H9 (cell line): ENCODE results near the gene RPS29. TPM values are rescaled to one million over a fixed set of nuclear protein-coding genes. Genes with fewer than 3 reads are reported as not detected.

Source experiments
- DNase-seq: peaks from one replicate; pipeline ENCODE4 v3.0.0-alpha.2; 2017
- H2AFZ ChIP-seq: one replicate; pipeline ENCODE4 v1.6.1; 2013; ENCODE audit warnings: mild to moderate bottlenecking, low read length, control low read depth, moderate library complexity
- H2AK5ac ChIP-seq: 2 replicates; pipeline ENCODE4 v1.6.1; 2013; ENCODE audit warnings: low read length, control low read depth, mixed read lengths; ENCODE audit not compliant: insufficient read length
- H2BK120ac ChIP-seq: one replicate; pipeline ENCODE4 v1.6.1; 2013; ENCODE audit warnings: low read depth, mild to moderate bottlenecking, low read length, control low read depth, inconsistent platforms; ENCODE audit not compliant: poor library complexity, severe bottlenecking
- H2BK12ac ChIP-seq: 2 replicates; pipeline ENCODE4 v1.6.1; 2013; ENCODE audit warnings: low read length, control low read depth, mixed read lengths, low read depth; ENCODE audit not compliant: insufficient read length
- H2BK15ac ChIP-seq: 2 replicates; pipeline ENCODE4 v1.6.1; 2013; ENCODE audit warnings: low read depth, low read length, control low read depth
- H2BK20ac ChIP-seq: one replicate; pipeline ENCODE4 v1.6.1; 2013; ENCODE audit warnings: low read depth, mild to moderate bottlenecking, low read length, control low read depth, inconsistent platforms; ENCODE audit not compliant: poor library complexity, severe bottlenecking
- H2BK5ac ChIP-seq: 2 replicates; pipeline ENCODE4 v1.6.1; 2013; ENCODE audit warnings: low read length, control low read depth, mixed read lengths; ENCODE audit not compliant: insufficient read length
- H3K14ac ChIP-seq: 2 replicates; pipeline ENCODE4 v1.6.1; 2013; ENCODE audit warnings: low read length, control low read depth; ENCODE audit not compliant: insufficient read depth
- H3K18ac ChIP-seq: 2 replicates; pipeline ENCODE4 v1.6.1; 2013; ENCODE audit warnings: low read depth, mild to moderate bottlenecking, mixed read lengths, low read length, control low read depth; ENCODE audit not compliant: insufficient read length
- H3K23ac ChIP-seq: 2 replicates; pipeline ENCODE4 v1.6.1; 2013; ENCODE audit warnings: low read length, control low read depth, mixed read lengths, low read depth; ENCODE audit not compliant: insufficient read length
- H3K23me2 ChIP-seq: 2 replicates; pipeline ENCODE4 v1.6.1; 2013; ENCODE audit warnings: low read depth, mild to moderate bottlenecking, mixed read lengths, low read length, control low read depth; ENCODE audit not compliant: insufficient read length, poor library complexity, severe bottlenecking
- H3K27ac ChIP-seq: 2 replicates; pipeline ENCODE4 v1.5.1; 2013; ENCODE audit warnings: low read length, control low read depth, mixed read lengths, low read depth; ENCODE audit not compliant: insufficient read length
- H3K27me3 ChIP-seq: 2 replicates; pipeline ENCODE4 v1.6.1; 2013; ENCODE audit warnings: low read length, control low read depth, inconsistent platforms; ENCODE audit not compliant: insufficient read depth
- H3K4ac ChIP-seq: 2 replicates; pipeline ENCODE4 v1.6.1; 2013; ENCODE audit warnings: low read depth, mild to moderate bottlenecking, control low read depth, inconsistent platforms, low read length, moderate library complexity
- H3K4me1 ChIP-seq: 2 replicates; pipeline ENCODE4 v1.6.1; 2013; ENCODE audit warnings: low read length, control low read depth, inconsistent platforms; ENCODE audit not compliant: insufficient read depth
- H3K4me2 ChIP-seq: 2 replicates; pipeline ENCODE4 v1.6.1; 2013; ENCODE audit warnings: low read length, control low read depth, mixed read lengths; ENCODE audit not compliant: insufficient read length, insufficient read depth
- H3K56ac ChIP-seq: 2 replicates; pipeline ENCODE4 v1.6.1; 2013; ENCODE audit warnings: low read depth, mild to moderate bottlenecking, mixed read lengths, low read length, control low read depth; ENCODE audit not compliant: insufficient read length
- H3K79me1 ChIP-seq: 2 replicates; pipeline ENCODE4 v1.6.1; 2013; ENCODE audit warnings: low read depth, mild to moderate bottlenecking, moderate library complexity, low read length, control low read depth, inconsistent platforms; ENCODE audit not compliant: insufficient read depth, poor library complexity, severe bottlenecking
- H3K79me2 ChIP-seq: 2 replicates; pipeline ENCODE4 v1.6.1; 2013; ENCODE audit warnings: low read length, control low read depth, inconsistent platforms; ENCODE audit not compliant: insufficient read depth
- H3K9ac ChIP-seq: 2 replicates; pipeline ENCODE4 v1.6.1; 2013; ENCODE audit warnings: low read length, control low read depth, mixed read lengths; ENCODE audit not compliant: insufficient read length; ENCODE audit errors: extremely low read depth
- H3K9me3 ChIP-seq: one replicate; pipeline ENCODE4 v1.6.1; 2013; ENCODE audit warnings: low read depth, low read length, inconsistent platforms; ENCODE audit not compliant: control insufficient read depth
- H3T11ph ChIP-seq: one replicate; pipeline ENCODE4 v1.6.1; 2013; ENCODE audit warnings: mild to moderate bottlenecking, low read length, control low read depth, inconsistent platforms
- H4K20me1 ChIP-seq: one replicate; pipeline ENCODE4 v1.6.1; 2013; ENCODE audit not compliant: control insufficient read depth, insufficient read length, insufficient read depth
- H4K5ac ChIP-seq: 2 replicates; pipeline ENCODE4 v1.6.1; 2013; ENCODE audit warnings: low read depth, mild to moderate bottlenecking, mixed read lengths, low read length, control low read depth; ENCODE audit not compliant: insufficient read length
- H4K8ac ChIP-seq: replicated peaks from 2 replicates; pipeline ENCODE4 v1.6.1; 2013; ENCODE audit warnings: low read length, control low read depth, mixed read lengths, low read depth; ENCODE audit not compliant: insufficient read length
- H4K91ac ChIP-seq: 2 replicates; pipeline ENCODE4 v1.6.1; 2013; ENCODE audit warnings: low read depth, mild to moderate bottlenecking, moderate library complexity, mixed read lengths, low read length, control low read depth; ENCODE audit not compliant: insufficient read length
- H3K27ac Mint-ChIP-seq, 3 experiments: 2 replicates in 2 of 3; 3 replicates in 1 of 3; pipeline ENCODE4 v1.8.0; 2020 to 2021; ENCODE audit warnings: mixed read lengths in 3 of 3, mild to moderate bottlenecking in 1 of 3, moderate library complexity in 1 of 3
- H3K27me3 Mint-ChIP-seq: 2 replicates; pipeline ENCODE4 v1.8.0; 2021; ENCODE audit warnings: low read depth, mild to moderate bottlenecking, moderate library complexity, mixed read lengths
- H3K36me3 Mint-ChIP-seq, 3 experiments: 2 replicates in 2 of 3; 3 replicates in 1 of 3; pipeline ENCODE4 v1.8.0; 2020 to 2021; ENCODE audit warnings: low read depth in 3 of 3, mixed read lengths in 3 of 3; ENCODE audit not compliant: insufficient read depth in 1 of 3
- H3K4me1 Mint-ChIP-seq, 2 experiments: 2 replicates each; pipeline ENCODE4 v1.8.0; 2020; ENCODE audit warnings: mixed read lengths in 2 of 2
- H3K4me3 Mint-ChIP-seq, 2 experiments: 2 replicates in 1 of 2; 3 replicates in 1 of 2; pipeline ENCODE4 v1.8.0; 2020 to 2021; ENCODE audit warnings: mild to moderate bottlenecking in 2 of 2, mixed read lengths in 2 of 2, moderate library complexity in 1 of 2
- H3K9me3 Mint-ChIP-seq, 2 experiments: 2 replicates in 1 of 2; 3 replicates in 1 of 2; pipeline ENCODE4 v1.8.0; 2020; ENCODE audit warnings: mild to moderate bottlenecking in 2 of 2, mixed read lengths in 2 of 2, moderate library complexity in 1 of 2
- WGBS: extraction: QIAGEN DNeasy Blood & Tissue Kit; methylation state at CpG from one replicate; pipeline ENCODE4 v1.1.7; 2013; ENCODE audit warnings: missing lambda C conversion rate, low lambda C conversion rate, mixed read lengths; ENCODE audit not compliant: insufficient read length; ENCODE audit errors: extremely low coverage; 5-methylcytosine and 5-hydroxymethylcytosine counted together
- total RNA-seq: library from RNA; stranded (reverse); gene quantifications from 2 replicates; pipeline ENCODE4 v1.2.1, GENCODE V29; 2021
- TF ChIP-seq, protein P1 (sequence below): fragments of 200-600 bp; sonication (generic); conservative IDR thresholded peaks from 3 replicates; pipeline ENCODE4 v1.8.0; 2021; ENCODE audit warnings: antibody characterized with exemption, mild to moderate bottlenecking

Gene RPS29
- total RNA-seq, 1 experiment from 2014 or later, result 1,963 TPM

- H3K4me2 ChIP-seq, result peak within 1 kb of the TSS; percentile 80
- peak; percentile 81 for DNase-seq
- H2BK12ac ChIP-seq, result peak within 1 kb of the TSS; percentile 55
- TF ChIP-seq, protein P1, sequence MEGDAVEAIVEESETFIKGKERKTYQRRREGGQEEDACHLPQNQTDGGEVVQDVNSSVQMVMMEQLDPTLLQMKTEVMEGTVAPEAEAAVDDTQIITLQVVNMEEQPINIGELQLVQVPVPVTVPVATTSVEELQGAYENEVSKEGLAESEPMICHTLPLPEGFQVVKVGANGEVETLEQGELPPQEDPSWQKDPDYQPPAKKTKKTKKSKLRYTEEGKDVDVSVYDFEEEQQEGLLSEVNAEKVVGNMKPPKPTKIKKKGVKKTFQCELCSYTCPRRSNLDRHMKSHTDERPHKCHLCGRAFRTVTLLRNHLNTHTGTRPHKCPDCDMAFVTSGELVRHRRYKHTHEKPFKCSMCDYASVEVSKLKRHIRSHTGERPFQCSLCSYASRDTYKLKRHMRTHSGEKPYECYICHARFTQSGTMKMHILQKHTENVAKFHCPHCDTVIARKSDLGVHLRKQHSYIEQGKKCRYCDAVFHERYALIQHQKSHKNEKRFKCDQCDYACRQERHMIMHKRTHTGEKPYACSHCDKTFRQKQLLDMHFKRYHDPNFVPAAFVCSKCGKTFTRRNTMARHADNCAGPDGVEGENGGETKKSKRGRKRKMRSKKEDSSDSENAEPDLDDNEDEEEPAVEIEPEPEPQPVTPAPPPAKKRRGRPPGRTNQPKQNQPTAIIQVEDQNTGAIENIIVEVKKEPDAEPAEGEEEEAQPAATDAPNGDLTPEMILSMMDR, result no peak
- H3K27ac Mint-ChIP-seq, result peak within 1 kb of the TSS; percentile 95 to 99 (median 96)
- H2BK20ac ChIP-seq, result no peak within 1 kb of the TSS
- peak within 1 kb of the TSS; percentile 96 for H3K9ac ChIP-seq
- H3K23ac ChIP-seq, result no peak within 1 kb of the TSS
- no CpG with 5 or more reads among the region's 77 CpGs for WGBS
- H3K9me3 Mint-ChIP-seq, result no peaks in the 10 kb centered on the region; a peak in 1 of 5 replicates
- H4K20me1 ChIP-seq, result no peaks in the 10 kb centered on the region
- no peak within 1 kb of the TSS for H3K56ac ChIP-seq
- no peaks in the 10 kb centered on the region for H3K79me1 ChIP-seq
- peaks cover 4% of the 10 kb centered on the region; the same call in 1 of the 2 replicates for H3K27me3 Mint-ChIP-seq
- no peaks in the 10 kb centered on the region for H3K9me3 ChIP-seq
- H4K91ac ChIP-seq, result no peak within 1 kb of the TSS
- H3K14ac ChIP-seq, result peak within 1 kb of the TSS; percentile 96
- H3K27me3 ChIP-seq, result no peaks in the 10 kb centered on the region; the same call in 1 of the 2 replicates
- peak within 1 kb of the TSS; percentile 58 for H4K5ac ChIP-seq
- H3K79me2 ChIP-seq, result no peaks in the 10 kb centered on the region; the same call in 1 of the 2 replicates
- H3K23me2 ChIP-seq, result peaks cover 12% of the 10 kb centered on the region
- peak within 1 kb of the TSS; percentile 32 for H2BK5ac ChIP-seq
- H2BK15ac ChIP-seq, result no peak within 1 kb of the TSS
- peak within 1 kb of the TSS; percentile 87 to 97 for H3K4me3 Mint-ChIP-seq
- H3K18ac ChIP-seq, result peak within 1 kb of the TSS; percentile 99
- H3K4me1 Mint-ChIP-seq, result peaks cover 9 to 18% of the 10 kb centered on the region in 2 experiments
- no peak within 1 kb of the TSS for H3T11ph ChIP-seq
- H3K4ac ChIP-seq, result no peak within 1 kb of the TSS; the same call in 1 of the 2 replicates
- H3K36me3 Mint-ChIP-seq, result peaks cover 0 to 16% (median 4%) of the 10 kb centered on the region in 3 experiments; a peak in 5 of 7 replicates
- no peak within 1 kb of the TSS for H2BK120ac ChIP-seq
- peak within 1 kb of the TSS; percentile 94 for H4K8ac ChIP-seq
- H2AK5ac ChIP-seq, result no peak within 1 kb of the TSS
- peak within 1 kb of the TSS; percentile 41 for H3K27ac ChIP-seq
- H2AFZ ChIP-seq, result no peak within 1 kb of the TSS
- no peaks in the 10 kb centered on the region for H3K4me1 ChIP-seq
Observed at GRCh38 chr14:49598485-49599300, 12.5 kb upstream of the RPS29 start, which contains the start of gene LRR1. Gene LRR1 (plus strand): TSS chr14:49598940. CDS start chr14:49599021, 81 bp downstream.
